Lung (tissue), 12 donors: ENCODE results near the gene IRAK1. TPM values are rescaled to one million over a fixed set of nuclear protein-coding genes. Genes with fewer than 3 reads are reported as not detected.
"Not testable (repeated sequence)": the region's sequence is repeated elsewhere in the genome, so short reads cannot be mapped to it uniquely, and the experiment has no call there.

Experiments
- ATAC-seq: fragments of 200-7000 bp; cut with Tn5 transposase; one replicate; pipeline ENCODE4 v1.9.1; 2020; ENCODE audit warnings: moderate number of reproducible peaks; ENCODE audit not compliant: insufficient read depth, low FRiP score
- DNase-seq, 3 donors: peaks; one replicate each; pipeline ENCODE4 v3.0.0-alpha.2; 2013 to 2017
- H3K27ac ChIP-seq, 2 donors: one replicate each; pipeline ENCODE4 v1.5.1; 2013; ENCODE audit warnings: mild to moderate bottlenecking in 2 of 2, moderate library complexity in 2 of 2, control low read depth in 1 of 2, inconsistent platforms in 1 of 2, low read depth in 1 of 2, low read length in 1 of 2
- H3K27me3 ChIP-seq, 3 donors: one replicate each; pipeline ENCODE4 v1.5.1; 2013; ENCODE audit warnings: low read length in 2 of 3; ENCODE audit not compliant: control insufficient read depth in 3 of 3, insufficient read depth in 3 of 3
- H3K36me3 ChIP-seq, 4 donors: one replicate each; pipeline ENCODE4 v1.5.1; 2013; ENCODE audit warnings: low read length in 4 of 4, mild to moderate bottlenecking in 1 of 4, moderate library complexity in 1 of 4; ENCODE audit not compliant: control insufficient read depth in 4 of 4, insufficient read depth in 4 of 4
- H3K4me1 ChIP-seq, 5 donors: one replicate each; pipeline ENCODE4 v1.5.1; 2013; ENCODE audit warnings: low read length in 5 of 5, mild to moderate bottlenecking in 2 of 5, moderate library complexity in 1 of 5; ENCODE audit not compliant: control insufficient read depth in 5 of 5, insufficient read depth in 5 of 5
- H3K4me3 ChIP-seq: one replicate; pipeline ENCODE4 v1.5.1; 2013; ENCODE audit warnings: mild to moderate bottlenecking, control low read depth, moderate library complexity
- H3K9ac ChIP-seq, 2 donors: one replicate each; pipeline ENCODE4 v1.5.1; 2013; ENCODE audit warnings: low read length in 2 of 2, control low read depth in 1 of 2; ENCODE audit not compliant: insufficient read depth in 1 of 2
- H3K9me3 ChIP-seq, 4 donors: one replicate each; pipeline ENCODE4 v1.5.1; 2013; ENCODE audit warnings: low read length in 3 of 4, mild to moderate bottlenecking in 1 of 4, moderate library complexity in 1 of 4; ENCODE audit not compliant: control insufficient read depth in 4 of 4, insufficient read depth in 3 of 4
- WGBS, 2 donors: extraction: QIAGEN DNeasy Blood & Tissue Kit; methylation state at CpG; one replicate each; pipeline ENCODE4 v1.1.7; 2013; 5-methylcytosine and 5-hydroxymethylcytosine counted together
- polyA plus RNA-seq, 2 donors: library from polyadenylated mRNA; stranded (reverse); fragments of 200-250 nt; gene quantifications; one replicate each; pipeline ENCODE4 v1.2.1, GENCODE V29; 2013
- total RNA-seq, 2 donors: library from RNA; depleted of rRNA in 1 of 2; stranded (reverse); fragments of >200 nt in 1 of 2; gene quantifications; one replicate each; pipeline ENCODE4 v1.2.1, GENCODE V29; 2014 to 2021
- TF ChIP-seq, protein P1 (sequence below): IDR thresholded peaks from 2 replicates; pipeline ENCODE4 v1.5.1; 2012; ENCODE audit warnings: mild to moderate bottlenecking; ENCODE audit errors: control extremely low read depth, extremely low read depth
- donor health status: control.
- donor health status: control.
- donor health status: Bipolar disorder and iron deficiency.
- donor health status: healthy.
- donor health status: DM: yes; HTN: yes; CAD: no.

Gene IRAK1
- total and polyA plus RNA-seq, 4 donors = 24.6 to 153 (median 97.7) TPM

DNA sequence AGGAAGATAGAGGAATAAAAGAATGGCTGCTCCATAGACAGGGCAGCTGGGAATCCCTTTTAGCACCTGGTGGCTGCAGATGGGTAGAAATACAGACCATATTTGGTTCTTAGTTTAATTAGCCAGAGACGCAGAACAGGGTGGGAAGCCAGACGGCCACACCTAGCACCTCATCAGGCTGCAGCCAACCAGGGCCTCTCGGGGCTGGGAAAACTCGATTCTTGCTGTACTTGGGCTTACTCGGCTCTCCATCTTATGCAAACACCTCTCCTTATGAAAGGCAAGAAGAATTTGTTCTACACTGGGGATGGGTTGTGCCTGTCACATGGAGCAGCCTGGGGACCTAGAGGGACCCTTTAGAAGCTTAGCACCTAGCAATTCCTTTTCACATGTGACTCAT lies 19.7 kb downstream of the IRAK1 start:
- no peak overlapping the region for H3K4me3 ChIP-seq

DNA sequence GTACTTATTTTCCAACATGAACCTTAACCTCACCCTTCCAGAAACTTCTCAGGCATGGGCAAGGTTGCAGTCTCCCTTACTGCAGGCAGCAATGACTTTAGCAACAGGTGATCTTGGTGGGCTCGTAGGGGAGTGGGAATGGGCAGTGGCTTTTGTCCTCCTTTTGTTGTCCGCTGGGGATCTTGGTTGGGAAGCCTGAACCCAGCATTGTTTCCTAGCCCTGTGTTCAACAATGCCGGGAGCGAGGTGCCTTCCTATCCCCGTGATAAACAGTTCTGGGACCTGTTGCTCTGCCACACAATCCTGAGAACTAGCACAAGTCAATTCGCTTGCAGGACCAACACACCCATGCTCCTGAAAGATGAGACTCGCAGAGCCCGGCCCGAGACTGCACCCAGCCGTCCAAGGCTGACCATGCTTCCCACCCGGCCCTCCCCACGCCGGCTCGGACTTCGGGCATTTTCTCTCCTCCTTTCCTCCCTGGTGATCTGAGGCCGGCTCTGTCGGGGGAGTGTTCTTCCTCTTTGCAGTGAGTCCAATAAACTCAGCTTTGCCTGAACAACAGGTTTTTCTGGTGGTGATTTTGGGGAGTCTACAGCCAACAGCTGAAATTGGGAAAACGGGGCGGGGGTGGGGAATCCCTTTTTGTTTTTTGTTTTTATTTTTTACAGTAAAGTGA lies 20.2 kb downstream of the IRAK1 start:
- ATAC-seq = no peak

More for the DNA sequence above, 19.7 kb downstream of the IRAK1 start:
- H3K9me3 ChIP-seq = peaks cover 0 to 4% (median 0%) of the 10 kb centered on the region in 4 donors
- H3K27me3 ChIP-seq = peaks cover 0 to 22% (median 0%) of the 10 kb centered on the region in 3 donors
- DNase-seq (peak in 1 of 3 donors; percentile 34), ATAC-seq (peak; percentile 58)
- no peaks in the 10 kb centered on the region for H3K4me1 ChIP-seq
- WGBS, 2 donors = 58 to 63% methylated on average over 5 of the region's 5 CpGs
- H3K9ac ChIP-seq = no peak overlapping the region
- no peak overlapping the region for H3K27ac ChIP-seq
- H3K36me3 ChIP-seq = no peaks in the 10 kb centered on the region
- TF ChIP-seq, protein P1, sequence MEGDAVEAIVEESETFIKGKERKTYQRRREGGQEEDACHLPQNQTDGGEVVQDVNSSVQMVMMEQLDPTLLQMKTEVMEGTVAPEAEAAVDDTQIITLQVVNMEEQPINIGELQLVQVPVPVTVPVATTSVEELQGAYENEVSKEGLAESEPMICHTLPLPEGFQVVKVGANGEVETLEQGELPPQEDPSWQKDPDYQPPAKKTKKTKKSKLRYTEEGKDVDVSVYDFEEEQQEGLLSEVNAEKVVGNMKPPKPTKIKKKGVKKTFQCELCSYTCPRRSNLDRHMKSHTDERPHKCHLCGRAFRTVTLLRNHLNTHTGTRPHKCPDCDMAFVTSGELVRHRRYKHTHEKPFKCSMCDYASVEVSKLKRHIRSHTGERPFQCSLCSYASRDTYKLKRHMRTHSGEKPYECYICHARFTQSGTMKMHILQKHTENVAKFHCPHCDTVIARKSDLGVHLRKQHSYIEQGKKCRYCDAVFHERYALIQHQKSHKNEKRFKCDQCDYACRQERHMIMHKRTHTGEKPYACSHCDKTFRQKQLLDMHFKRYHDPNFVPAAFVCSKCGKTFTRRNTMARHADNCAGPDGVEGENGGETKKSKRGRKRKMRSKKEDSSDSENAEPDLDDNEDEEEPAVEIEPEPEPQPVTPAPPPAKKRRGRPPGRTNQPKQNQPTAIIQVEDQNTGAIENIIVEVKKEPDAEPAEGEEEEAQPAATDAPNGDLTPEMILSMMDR = no peak

DNA sequence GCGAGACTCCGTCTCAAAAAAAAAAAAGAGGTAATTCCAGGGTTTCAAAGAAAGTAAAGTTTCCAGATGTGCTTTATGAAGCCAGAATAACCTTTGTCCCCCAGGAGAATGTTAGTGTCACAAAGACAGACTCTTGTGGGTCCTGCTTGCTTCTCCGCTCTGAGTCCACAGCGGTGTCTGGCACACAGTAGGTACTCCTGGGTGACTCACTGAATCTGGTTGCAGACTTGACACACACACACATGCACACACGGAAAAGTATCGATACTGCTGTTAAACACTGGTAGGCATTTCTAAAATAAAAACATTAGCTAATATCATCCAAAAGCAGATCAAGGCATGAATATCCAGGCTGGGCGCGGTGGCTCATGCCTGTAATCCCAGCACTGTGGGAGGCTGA lies 24.2 kb downstream of the IRAK1 start:
- 96 to 100% methylated on average over 6 to 8 of the region's 8 CpGs for WGBS, 2 donors
- Histone ChIP-seq H3K4me3 (no peak overlapping the region), H3K27me3 (peaks cover 0 to 15% (median 0%) of the 10 kb centered on the region in 3 donors)

More for the DNA sequence above, 20.2 kb downstream of the IRAK1 start:
- no peaks in the 10 kb centered on the region for H3K36me3 ChIP-seq
- TF ChIP-seq, protein P1 = no peak
- H3K4me1 ChIP-seq = no peaks in the 10 kb centered on the region
- peaks cover 0 to 4% (median 0%) of the 10 kb centered on the region in 4 donors for H3K9me3 ChIP-seq
- no peak overlapping the region for H3K27ac ChIP-seq
- no peak overlapping the region for H3K9ac ChIP-seq
- no peak overlapping the region for H3K4me3 ChIP-seq
- no peak for DNase-seq
- peaks cover 0 to 22% (median 0%) of the 10 kb centered on the region in 3 donors for H3K27me3 ChIP-seq
- WGBS, 2 donors = 39 to 65% methylated on average over 18 to 19 of the region's 19 CpGs

DNA sequence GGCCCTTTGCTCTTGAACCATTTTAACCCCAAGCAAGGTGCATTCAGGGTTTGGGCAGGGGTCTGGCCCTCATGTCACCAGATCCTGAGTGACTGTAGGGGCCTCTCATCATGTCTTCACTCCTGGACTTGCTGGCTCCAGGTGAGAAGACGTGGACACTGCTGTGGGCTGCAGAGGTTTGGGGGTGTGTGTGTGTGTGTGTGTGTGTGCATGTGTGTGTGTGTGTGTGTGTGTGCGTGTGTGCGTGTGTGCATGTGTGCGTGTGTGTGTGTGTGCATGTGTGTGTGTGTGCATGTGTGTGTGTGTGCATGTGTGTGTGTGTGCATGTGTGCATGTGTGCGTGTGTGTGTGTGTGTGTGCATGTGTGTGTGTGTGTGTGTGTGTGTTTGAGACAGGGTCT lies 25.3 kb downstream of the IRAK1 start:
- 66 to 100% methylated on average over 1 to 5 of the region's 5 CpGs for whole genome bisulfite sequencing, 2 donors
- H3K9ac ChIP-seq, ATAC-seq, DNase-seq, H3K9me3 ChIP-seq, H3K36me3 ChIP-seq, H3K4me3 ChIP-seq, H3K4me1 ChIP-seq, H3K27ac ChIP-seq: not testable (repeated sequence)
- peaks cover 0 to 15% (median 0%) of the 10 kb centered on the region in 3 donors for H3K27me3 ChIP-seq

More for the DNA sequence above, 24.2 kb downstream of the IRAK1 start:
- no peak for ATAC-seq
- TF ChIP-seq, protein P1 = no peak
- Histone ChIP-seq H3K9me3 (peaks cover 0 to 2% (median 0%) of the 10 kb centered on the region in 4 donors), H3K27ac (no peak overlapping the region), H3K4me1 (no peaks in the 10 kb centered on the region), H3K9ac (no peak overlapping the region), H3K36me3 (no peaks in the 10 kb centered on the region)
- DNase-seq = no peak
